WI38 (cell line): ENCODE data around the gene PIAS4.

ENCODE experiments used
- H3K4me3 ChIP-seq: 2 replicates; pipeline ENCODE4 v1.5.1; 2011; ENCODE audit warnings: low read depth, mild to moderate bottlenecking, control low read depth, low read length
- TF ChIP-seq, protein P1 (sequence below): IDR thresholded peaks from 2 replicates; pipeline ENCODE4 v1.5.1; 2012; ENCODE audit warnings: low read depth, mild to moderate bottlenecking, control low read depth, low read length

Gene PIAS4

DNA sequence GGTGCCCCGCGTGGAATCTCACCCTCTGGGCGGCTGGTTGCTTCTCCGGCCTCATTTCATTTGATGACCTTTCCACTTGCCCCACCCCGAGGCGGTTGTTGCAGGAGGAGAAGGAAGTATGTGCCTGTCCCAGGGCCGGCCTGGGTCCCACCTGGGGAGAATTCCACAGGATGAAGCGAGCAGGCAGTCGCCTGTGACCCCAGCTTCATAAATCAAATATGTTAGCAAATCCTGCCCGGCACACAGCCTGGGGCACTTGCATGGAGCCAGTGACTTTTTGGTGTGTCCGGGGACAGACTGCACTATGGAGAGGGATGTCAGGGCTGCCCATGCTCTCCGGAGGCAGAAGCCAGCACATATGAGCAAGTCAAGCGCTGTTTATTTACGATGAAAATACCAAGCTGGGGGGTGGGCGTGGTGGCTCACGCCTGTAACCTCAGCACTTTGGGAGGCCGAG, 78.9 kb downstream of the PIAS4 start:
- TF ChIP-seq, protein P1, sequence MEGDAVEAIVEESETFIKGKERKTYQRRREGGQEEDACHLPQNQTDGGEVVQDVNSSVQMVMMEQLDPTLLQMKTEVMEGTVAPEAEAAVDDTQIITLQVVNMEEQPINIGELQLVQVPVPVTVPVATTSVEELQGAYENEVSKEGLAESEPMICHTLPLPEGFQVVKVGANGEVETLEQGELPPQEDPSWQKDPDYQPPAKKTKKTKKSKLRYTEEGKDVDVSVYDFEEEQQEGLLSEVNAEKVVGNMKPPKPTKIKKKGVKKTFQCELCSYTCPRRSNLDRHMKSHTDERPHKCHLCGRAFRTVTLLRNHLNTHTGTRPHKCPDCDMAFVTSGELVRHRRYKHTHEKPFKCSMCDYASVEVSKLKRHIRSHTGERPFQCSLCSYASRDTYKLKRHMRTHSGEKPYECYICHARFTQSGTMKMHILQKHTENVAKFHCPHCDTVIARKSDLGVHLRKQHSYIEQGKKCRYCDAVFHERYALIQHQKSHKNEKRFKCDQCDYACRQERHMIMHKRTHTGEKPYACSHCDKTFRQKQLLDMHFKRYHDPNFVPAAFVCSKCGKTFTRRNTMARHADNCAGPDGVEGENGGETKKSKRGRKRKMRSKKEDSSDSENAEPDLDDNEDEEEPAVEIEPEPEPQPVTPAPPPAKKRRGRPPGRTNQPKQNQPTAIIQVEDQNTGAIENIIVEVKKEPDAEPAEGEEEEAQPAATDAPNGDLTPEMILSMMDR: no peak
- H3K4me3 ChIP-seq: no peak overlapping the region

DNA sequence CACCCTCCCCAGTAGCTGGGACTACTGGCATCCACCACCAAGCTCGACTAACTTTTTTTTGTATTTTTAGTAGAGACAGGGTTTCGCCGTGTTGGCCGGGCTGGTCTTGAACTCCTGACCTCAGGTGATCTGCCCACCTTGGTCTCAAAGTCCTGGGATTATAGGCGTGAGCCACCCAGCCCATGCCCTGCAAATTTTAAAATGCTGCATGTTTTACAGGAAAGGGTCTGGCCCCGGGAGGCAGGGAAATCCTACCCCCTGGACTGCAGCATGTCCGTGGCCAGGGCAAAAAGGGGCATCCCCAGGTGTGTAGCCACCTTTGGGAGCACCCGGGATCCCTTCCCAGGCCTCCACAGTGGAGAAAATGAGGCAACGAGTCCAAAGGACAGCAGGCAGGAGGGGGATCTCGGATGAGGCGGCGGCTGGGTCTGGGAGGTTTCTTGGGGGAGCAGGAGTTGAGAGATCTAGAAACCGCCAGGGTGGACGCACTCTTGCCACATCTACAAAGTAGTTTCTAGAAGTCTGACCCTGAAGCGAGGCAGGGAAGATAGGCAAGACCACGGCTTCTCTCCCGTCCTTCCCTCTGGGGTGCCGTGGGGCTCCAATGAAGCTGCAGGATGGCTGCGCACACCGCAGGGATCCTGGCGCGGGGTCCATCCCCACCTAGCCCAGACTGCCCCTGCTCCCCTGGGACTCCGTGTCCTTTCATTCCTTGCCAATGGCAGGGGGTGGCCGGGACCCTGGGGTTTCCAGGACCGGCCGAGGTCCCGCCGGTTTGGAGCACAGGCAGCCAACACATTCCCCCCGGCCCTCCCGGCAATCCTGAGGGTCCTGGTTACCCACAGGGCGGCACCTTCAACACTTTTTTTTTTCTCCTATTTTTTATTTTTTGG, 80.5 kb downstream of the PIAS4 start:
- no peak overlapping the region for H3K4me3 ChIP-seq
- TF ChIP-seq, protein P1: no peak

DNA sequence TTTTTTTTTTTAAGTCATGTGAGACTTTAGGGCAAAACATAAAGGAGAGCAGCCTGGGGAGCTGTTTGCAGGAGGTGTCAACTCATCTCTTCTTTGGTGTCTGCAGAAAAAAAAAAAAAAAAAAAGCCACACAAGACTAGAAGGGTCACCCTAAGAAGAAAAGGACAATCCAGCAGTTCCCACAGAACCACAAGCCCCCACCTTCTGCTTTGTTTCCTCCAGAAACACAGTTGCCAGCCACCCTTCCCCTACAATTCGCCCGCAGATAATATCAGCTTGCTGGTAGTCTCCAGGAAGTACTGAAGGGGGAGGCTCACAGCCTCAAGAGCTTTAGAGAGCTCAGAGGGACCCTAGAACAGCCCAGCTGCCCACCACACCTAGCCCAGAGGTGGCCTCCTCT, 81.4 kb downstream of the PIAS4 start:
- TF ChIP-seq, protein P1: no peak
- no peak overlapping the region for H3K4me3 ChIP-seq
